Lower lobe of right lung (tissue), 2 donors: ENCODE measurements around the gene ABCB11. TPM values are rescaled to one million over a fixed set of nuclear protein-coding genes. Genes with fewer than 3 reads are reported as not detected.
"Not testable (repeated sequence)": the region's sequence is repeated elsewhere in the genome, so short reads cannot be mapped to it uniquely, and the experiment has no call there.

ENCODE experiments used
- ATAC-seq, 2 donors: fragments of 200-7000 bp; cut with Tn5 transposase; one replicate each; pipeline ENCODE4 v1.9.1; 2020 to 2022; ENCODE audit warnings: mild to moderate bottlenecking in 2 of 2, moderate library complexity in 2 of 2
- DNase-seq: peaks from one replicate; pipeline ENCODE4 v3.0.0-alpha.2; 2020
- H3K27ac ChIP-seq: fragments of 200-600 bp; one replicate; pipeline ENCODE4 v1.8.0; 2022
- H3K27me3 ChIP-seq: fragments of 200-600 bp; one replicate; pipeline ENCODE4 v1.8.0; 2022; ENCODE audit warnings: low read depth
- H3K36me3 ChIP-seq: fragments of 200-600 bp; one replicate; pipeline ENCODE4 v1.8.0; 2022; ENCODE audit warnings: mild to moderate bottlenecking
- H3K4me1 ChIP-seq: fragments of 200-600 bp; one replicate; pipeline ENCODE4 v1.8.0; 2022
- H3K4me3 ChIP-seq: fragments of 200-600 bp; one replicate; pipeline ENCODE4 v1.8.0; 2022; ENCODE audit warnings: mild to moderate bottlenecking
- H3K9me3 ChIP-seq: fragments of 200-600 bp; one replicate; pipeline ENCODE4 v1.8.0; 2022
- intact Hi-C: fragments of 100-400 bp; cut with DNase I; formaldehyde crosslinking; loops from one replicate; pipeline ENCODE4 v1.11.0; 2022
- total RNA-seq: library from RNA; stranded (reverse); fragmentation: NEBNext Ultra II Directional; extraction: Animal tissue kit (Norgen Biotek cat#: 25700); gene quantifications from one replicate; pipeline ENCODE4 v1.2.1, GENCODE V29; 2021
- TF ChIP-seq, protein P1 (sequence below): fragments of 200-600 bp; IDR thresholded peaks from one replicate; pipeline ENCODE4 v1.8.0; 2022; ENCODE audit warnings: antibody characterized with exemption, mild to moderate bottlenecking
- donor health status: DM: no; HTN: yes; CAD: no; lungs with severe emphysema.

Gene ABCB11
- total RNA-seq, 1 donor from 2014 or later: 0.32 TPM

- peak within 1 kb of the TSS; percentile 68 for H3K4me3 ChIP-seq
These were observed 140.9 kb downstream of the ABCB11 start, which contains the start of gene SPC25 for GRCh38 chr2:168890006-168890782. TSS of gene SPC25 (minus strand) at chr2:168890430. CDS start at chr2:168889519, 911 bp downstream.

GRCh38 chr2:168889635-168890005, 141.5 kb downstream of the ABCB11 start:
- no peak for DNase-seq
- peak in 1 of 2 donors; percentile 29 for ATAC-seq

More at GRCh38 chr2:168890006-168890782, 140.9 kb downstream of the ABCB11 start, which contains the start of gene SPC25:
- DNase-seq: peak; percentile 87
- Histone ChIP-seq H3K9me3 (no peaks in the 10 kb centered on the region), H3K36me3 (no peaks in the 10 kb centered on the region), H3K27me3 (no peaks in the 10 kb centered on the region), H3K4me1 (peaks cover 12% of the 10 kb centered on the region), H3K27ac (no peak within 1 kb of the TSS)
- TF ChIP-seq, protein P1, sequence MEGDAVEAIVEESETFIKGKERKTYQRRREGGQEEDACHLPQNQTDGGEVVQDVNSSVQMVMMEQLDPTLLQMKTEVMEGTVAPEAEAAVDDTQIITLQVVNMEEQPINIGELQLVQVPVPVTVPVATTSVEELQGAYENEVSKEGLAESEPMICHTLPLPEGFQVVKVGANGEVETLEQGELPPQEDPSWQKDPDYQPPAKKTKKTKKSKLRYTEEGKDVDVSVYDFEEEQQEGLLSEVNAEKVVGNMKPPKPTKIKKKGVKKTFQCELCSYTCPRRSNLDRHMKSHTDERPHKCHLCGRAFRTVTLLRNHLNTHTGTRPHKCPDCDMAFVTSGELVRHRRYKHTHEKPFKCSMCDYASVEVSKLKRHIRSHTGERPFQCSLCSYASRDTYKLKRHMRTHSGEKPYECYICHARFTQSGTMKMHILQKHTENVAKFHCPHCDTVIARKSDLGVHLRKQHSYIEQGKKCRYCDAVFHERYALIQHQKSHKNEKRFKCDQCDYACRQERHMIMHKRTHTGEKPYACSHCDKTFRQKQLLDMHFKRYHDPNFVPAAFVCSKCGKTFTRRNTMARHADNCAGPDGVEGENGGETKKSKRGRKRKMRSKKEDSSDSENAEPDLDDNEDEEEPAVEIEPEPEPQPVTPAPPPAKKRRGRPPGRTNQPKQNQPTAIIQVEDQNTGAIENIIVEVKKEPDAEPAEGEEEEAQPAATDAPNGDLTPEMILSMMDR: no peak
- peak; percentile 97 to 99 for ATAC-seq
- intact Hi-C loops: no loop called here

GRCh38 chr2:168884975-168885374, 146.1 kb downstream of the ABCB11 start:
- no peak overlapping the region for H3K27ac ChIP-seq
- ATAC-seq (no peak), DNase-seq (no peak)
- no peaks in the 10 kb centered on the region for H3K36me3 ChIP-seq
- intact Hi-C loops: no loop called here
- no peak overlapping the region for H3K4me3 ChIP-seq
- H3K4me1 ChIP-seq: peaks cover 4% of the 10 kb centered on the region
- no peaks in the 10 kb centered on the region for H3K27me3 ChIP-seq
- TF ChIP-seq, protein P1: no peak
- no peaks in the 10 kb centered on the region for H3K9me3 ChIP-seq

More at GRCh38 chr2:168889635-168890005, 141.5 kb downstream of the ABCB11 start:
- intact Hi-C loops: no loop called here
- peak overlapping the region; percentile 68 for H3K4me3 ChIP-seq
- H3K36me3 ChIP-seq: no peaks in the 10 kb centered on the region
- TF ChIP-seq, protein P1: no peak
- H3K9me3 ChIP-seq: no peaks in the 10 kb centered on the region
- peaks cover 12% of the 10 kb centered on the region for H3K4me1 ChIP-seq
- H3K27ac ChIP-seq: no peak overlapping the region
- no peaks in the 10 kb centered on the region for H3K27me3 ChIP-seq

DNA sequence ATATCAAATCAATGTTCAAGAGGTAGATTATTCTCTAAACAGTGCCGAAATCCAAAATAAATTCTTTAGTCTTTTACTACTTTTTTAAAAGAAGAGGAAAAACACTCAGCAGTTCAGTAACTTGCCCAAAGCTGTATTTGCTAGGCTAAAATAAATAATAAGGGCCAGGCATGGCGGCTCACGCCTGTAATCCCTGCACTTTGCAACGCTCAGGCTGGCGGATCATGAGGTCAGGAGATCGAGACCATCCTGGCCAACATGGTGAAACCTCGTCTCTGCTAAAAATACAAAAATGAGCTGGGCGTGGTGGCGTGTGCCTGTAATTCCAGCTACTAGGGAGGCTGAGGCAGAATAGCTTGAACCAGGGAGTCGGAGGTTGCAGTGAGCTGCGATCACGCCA, 149.0 kb downstream of the ABCB11 start:
- H3K36me3 ChIP-seq, ATAC-seq, H3K27me3 ChIP-seq, H3K9me3 ChIP-seq, H3K4me1 ChIP-seq, H3K27ac ChIP-seq, DNase-seq, intact Hi-C loops, H3K4me3 ChIP-seq: not testable (repeated sequence)

DNA sequence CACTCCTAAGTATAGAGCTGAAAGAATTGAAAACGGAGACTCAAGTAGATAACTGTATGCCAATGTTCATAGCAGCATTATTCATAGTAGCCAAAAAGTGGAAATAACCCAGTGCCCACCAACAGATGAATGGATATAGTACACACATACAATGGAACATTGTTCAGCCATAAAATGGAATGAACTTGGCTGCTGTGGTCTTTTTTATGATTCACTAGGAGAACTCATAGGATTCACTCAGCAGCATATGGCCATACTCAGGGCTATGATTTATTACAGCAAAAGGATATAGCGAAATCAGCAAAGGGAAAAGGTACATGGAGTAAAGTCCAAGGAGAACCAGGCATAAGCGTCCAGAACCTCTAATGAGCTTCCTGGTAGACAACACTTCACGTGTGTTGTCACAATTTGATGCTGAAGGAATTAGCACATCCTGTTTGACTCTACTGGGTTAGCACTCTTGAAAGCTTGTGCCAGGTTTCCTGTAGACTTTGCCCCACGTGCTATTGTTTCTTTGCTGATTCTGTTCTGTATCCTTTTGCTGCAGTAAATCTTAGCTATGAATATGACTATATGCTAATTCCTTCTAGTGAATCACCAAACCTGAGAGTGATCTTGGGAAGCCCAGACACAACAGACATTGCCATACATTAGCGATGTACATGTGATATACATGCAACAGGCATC, 156.6 kb downstream of the ABCB11 start:
- no peaks in the 10 kb centered on the region for H3K4me1 ChIP-seq
- ATAC-seq: no peak
- H3K27me3 ChIP-seq: no peaks in the 10 kb centered on the region
- DNase-seq: no peak
- TF ChIP-seq, protein P1: no peak
- intact Hi-C loops: no loop called here
- no peak overlapping the region for H3K4me3 ChIP-seq
- no peaks in the 10 kb centered on the region for H3K9me3 ChIP-seq
- H3K36me3 ChIP-seq: no peaks in the 10 kb centered on the region
- no peak overlapping the region for H3K27ac ChIP-seq

GRCh38 chr2:168870824-168871223, 160.3 kb downstream of the ABCB11 start:
- H3K27me3 ChIP-seq, H3K4me3 ChIP-seq, H3K4me1 ChIP-seq, H3K36me3 ChIP-seq, H3K27ac ChIP-seq, ATAC-seq, intact Hi-C loops, DNase-seq, H3K9me3 ChIP-seq: not testable (repeated sequence)

Other genes with a start within 250 kb of the ABCB11 start
- gene NOSTRIN, start 228.7 kb downstream of the ABCB11 start, total RNA-seq: 45.2 TPM
- gene SPC25, start 140.9 kb downstream of the ABCB11 start, total RNA-seq: 0.50 TPM
- not detected for gene G6PC2, start 130.0 kb downstream of the ABCB11 start, total RNA-seq
- 6.1 TPM for gene DHRS9, start 38.2 kb upstream of the ABCB11 start, total RNA-seq